Breast epithelium (tissue), 3 donors: ENCODE measurements around the gene P2RX3.

Experiments
- POLR2A ChIP-seq: fragments of 450-650 bp; IDR thresholded peaks from one replicate; pipeline ENCODE4 v1.6.1; 2016; ENCODE audit warnings: antibody characterized with exemption, mild to moderate bottlenecking, moderate library complexity
- POLR2AphosphoS5 ChIP-seq, 3 donors: sonication (generic); formaldehyde crosslinking; IDR thresholded peaks; one replicate each; pipeline ENCODE4 v1.6.1; 2017; ENCODE audit warnings: antibody characterized with exemption in 3 of 3
- TF ChIP-seq, protein P1 (sequence below), 3 donors: fragments of 450-650 bp; IDR thresholded peaks; one replicate each; pipeline ENCODE4 v1.5.1; 2016 to 2017; ENCODE audit warnings: antibody characterized with exemption in 3 of 3, mild to moderate bottlenecking in 3 of 3, moderate library complexity in 3 of 3

GRCh38 chr11:57325735-57326048 lies 12.5 kb upstream of the P2RX3 start:
- TF ChIP-seq, protein P1, sequence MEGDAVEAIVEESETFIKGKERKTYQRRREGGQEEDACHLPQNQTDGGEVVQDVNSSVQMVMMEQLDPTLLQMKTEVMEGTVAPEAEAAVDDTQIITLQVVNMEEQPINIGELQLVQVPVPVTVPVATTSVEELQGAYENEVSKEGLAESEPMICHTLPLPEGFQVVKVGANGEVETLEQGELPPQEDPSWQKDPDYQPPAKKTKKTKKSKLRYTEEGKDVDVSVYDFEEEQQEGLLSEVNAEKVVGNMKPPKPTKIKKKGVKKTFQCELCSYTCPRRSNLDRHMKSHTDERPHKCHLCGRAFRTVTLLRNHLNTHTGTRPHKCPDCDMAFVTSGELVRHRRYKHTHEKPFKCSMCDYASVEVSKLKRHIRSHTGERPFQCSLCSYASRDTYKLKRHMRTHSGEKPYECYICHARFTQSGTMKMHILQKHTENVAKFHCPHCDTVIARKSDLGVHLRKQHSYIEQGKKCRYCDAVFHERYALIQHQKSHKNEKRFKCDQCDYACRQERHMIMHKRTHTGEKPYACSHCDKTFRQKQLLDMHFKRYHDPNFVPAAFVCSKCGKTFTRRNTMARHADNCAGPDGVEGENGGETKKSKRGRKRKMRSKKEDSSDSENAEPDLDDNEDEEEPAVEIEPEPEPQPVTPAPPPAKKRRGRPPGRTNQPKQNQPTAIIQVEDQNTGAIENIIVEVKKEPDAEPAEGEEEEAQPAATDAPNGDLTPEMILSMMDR (IDR thresholded peaks at IDR 0.05), result no peak
- TF ChIP-seq POLR2A, result no peak
- TF ChIP-seq POLR2AphosphoS5 (IDR thresholded peaks at IDR 0.05), result peak in 2 of 3 donors; percentile 37 to 56
